HG03139 (cell line): ENCODE results near the gene TTC23.
"Not testable (repeated sequence)": the region's sequence is repeated elsewhere in the genome, so short reads cannot be mapped to it uniquely, and the experiment has no call there.

Source experiments
- ATAC-seq: cut with Tn5 transposase; IDR thresholded peaks from one replicate; pipeline ENCODE4 v1.9.1; 2021; ENCODE audit not compliant: unreplicated experiment

TTC23 gene

DNA sequence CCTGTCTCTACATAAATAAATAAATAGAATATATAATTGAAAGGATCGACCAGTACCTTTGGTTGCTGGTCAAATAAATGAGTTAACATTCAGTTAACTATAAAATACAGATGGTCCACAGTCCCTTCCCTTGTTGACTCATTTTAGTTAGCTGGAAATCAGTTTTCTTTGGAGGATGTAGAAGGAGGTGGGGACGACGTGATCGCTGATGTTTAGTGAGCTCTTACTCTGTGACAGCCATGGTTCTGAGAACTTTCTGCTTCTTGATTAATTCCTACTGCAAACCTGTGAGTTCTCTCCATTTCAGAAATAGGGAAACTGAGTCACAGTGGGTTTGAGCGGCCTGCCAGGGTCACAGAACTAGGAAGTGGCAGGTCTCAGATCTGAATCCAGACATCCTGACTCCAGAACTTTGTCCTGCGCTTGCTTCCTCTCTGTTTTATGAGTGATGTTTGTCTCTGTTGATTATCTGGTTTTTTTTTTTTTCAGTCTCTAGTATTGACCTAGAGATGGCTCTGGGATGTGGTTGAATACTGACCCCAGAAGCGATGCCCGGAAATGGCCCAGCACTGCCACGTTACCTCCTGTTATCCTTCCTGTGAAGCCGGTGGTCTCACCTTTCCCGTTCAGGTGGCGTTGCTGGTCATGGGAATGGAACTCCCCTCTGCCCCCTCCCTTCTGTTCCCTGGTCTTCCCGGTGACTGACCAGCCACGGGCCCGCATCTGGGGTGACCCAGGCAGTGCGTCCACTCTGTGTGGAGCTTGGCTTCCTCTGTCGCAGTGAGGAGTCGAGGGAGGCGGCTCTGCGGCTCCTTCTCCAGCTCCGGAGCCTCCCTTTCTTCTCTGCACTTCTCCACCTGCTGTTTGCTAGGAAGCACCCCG lies 126.3 kb downstream of the TTC23 start:
- no peak for ATAC-seq

- ATAC-seq, result no peak
These were observed 127.5 kb downstream of the TTC23 start for GRCh38 chr15:99121691-99122410.

DNA sequence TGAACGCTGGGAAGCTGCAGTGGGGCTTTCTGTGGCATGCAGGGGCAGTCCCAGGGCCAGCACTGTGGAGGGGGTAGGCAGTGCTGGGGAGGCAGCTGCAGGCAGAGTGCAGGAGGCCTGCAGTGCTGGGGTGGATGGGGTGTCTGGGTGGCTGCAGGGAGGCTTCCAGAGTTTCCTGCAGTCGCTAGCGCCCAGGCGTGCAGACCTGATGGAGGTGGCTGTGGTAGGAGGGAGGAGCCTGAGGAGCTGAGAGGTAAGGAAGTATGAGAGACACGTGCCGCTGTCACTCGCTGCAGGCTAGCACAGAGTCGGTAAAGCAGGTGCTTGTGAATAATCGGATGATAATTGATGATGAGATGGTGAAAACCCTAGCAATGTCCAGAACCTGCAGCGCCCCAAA lies 128.2 kb downstream of the TTC23 start:
- ATAC-seq, result no peak

- no peak for ATAC-seq
These were observed 129.2 kb downstream of the TTC23 start for GRCh38 chr15:99120050-99120777.

DNA sequence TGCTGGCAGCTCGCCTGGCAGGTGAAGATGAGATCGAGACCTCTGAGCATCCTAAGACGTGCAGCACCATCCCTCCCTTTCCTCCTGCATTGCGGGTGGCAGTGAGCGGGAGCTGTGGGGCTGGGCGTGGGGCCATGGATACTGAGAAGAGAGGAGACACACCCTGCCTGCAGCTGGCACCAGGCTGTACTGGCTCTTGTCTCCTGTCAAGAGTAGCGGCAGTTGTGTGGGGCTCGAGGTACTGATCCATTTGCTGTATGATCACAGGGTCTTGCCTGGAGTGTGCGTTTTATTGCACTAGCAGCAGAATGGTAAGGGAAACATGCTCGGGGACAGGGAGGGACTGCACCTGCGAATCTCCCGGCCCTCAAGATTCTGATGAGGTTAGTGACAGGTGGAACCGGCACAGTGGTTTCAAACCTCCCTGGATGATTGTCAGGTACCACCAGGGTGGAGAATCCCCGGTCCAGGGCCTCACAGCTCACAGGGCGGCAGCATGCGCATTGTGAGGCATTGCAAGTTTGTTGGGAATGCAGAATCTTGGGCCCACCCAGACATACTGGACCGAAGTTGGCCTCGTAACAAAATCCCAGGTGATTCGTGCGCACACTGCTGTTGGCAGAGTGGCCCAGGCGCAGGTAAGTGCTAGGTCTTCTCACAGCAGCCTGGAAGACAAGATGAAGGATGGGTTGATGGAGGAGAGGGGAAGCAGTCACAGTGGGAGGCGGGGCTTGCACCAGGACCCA lies 130.4 kb downstream of the TTC23 start:
- ATAC-seq, result no peak

- ATAC-seq, result no peak
These were observed 131.1 kb downstream of the TTC23 start for GRCh38 chr15:99118258-99118632.

DNA sequence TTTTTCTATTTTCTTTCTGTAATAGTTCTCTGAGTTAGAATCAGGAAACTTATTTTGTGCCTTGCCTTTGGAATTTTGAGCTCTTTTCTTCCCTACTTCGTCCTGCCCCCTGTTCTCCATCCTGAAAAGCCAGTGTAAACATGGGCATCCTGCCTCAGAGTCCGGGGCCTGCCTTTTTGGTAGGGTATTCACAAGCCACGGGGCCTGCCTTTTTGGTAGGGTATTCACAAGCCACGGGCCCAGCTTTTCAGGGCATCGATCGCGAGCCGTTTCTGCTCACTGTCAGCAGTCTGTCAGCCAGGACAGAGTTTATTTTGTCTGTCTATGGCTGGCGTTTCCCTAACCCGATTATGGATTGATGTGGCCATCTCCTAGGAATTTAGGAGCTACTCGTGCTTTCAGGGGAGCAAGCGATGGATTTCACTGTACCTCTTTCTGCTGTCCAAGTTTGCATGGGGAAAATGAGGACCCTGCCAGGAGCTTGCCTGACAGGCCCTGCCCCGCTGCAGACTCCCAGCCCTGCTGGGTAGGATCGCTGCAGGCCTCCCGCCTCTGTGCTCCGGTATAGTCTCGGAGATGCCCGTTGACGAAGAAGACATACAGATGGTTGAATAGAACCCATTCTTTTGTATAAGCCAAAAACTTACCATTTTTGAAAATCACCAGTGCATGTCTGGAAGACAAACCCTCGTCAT lies 131.7 kb downstream of the TTC23 start:
- ATAC-seq, result no peak

GRCh38 chr15:99117111-99117510 lies 132.3 kb downstream of the TTC23 start:
- no peak for ATAC-seq

DNA sequence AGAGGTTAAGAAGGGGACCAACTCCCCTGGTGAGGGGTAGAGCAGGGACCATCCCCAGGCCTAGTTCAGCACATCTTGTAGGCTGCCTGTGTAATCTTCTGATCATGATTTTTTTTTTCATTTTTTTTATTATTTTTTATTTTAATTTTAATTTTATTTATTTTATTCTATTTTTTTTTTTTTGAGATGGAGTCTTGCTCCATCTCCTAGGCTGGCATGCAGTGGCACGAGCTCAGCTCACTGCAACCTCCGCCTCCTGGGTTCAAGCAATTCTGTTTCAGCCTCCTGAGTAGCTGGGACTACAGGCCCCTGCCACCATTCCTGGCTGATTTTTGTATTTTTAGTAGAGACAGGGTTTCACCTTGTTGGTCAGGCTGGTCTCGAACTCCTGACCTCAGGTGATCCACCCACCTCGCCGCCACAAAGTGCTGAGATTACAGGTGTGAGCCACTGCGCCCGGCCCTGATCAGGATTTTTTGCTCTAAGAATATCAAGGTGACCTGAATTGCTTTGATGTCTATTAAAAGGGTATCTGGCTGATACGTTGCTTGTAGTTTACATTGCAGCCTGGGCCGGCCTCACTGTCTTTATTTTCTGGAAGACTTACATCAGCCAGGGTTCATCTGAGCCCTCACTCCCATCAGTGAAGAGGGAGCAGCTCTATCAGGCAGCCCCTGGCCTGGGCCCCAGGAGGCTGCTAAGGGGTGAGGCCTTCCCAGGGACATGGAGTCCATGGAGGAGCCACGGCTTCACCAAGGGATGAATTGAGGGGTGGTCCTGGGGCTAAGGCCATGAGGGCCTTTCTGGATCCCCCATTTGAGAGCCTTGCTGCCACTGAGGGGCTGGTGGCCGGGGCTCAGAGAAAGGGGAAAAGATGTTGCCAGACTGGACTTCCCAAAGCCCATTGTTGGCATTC lies 133.8 kb downstream of the TTC23 start:
- no peak for ATAC-seq

- no peak for ATAC-seq
These were observed 134.7 kb downstream of the TTC23 start for GRCh38 chr15:99114511-99115299.

- ATAC-seq, result no peak
These were observed 135.7 kb downstream of the TTC23 start for GRCh38 chr15:99113547-99114271.

DNA sequence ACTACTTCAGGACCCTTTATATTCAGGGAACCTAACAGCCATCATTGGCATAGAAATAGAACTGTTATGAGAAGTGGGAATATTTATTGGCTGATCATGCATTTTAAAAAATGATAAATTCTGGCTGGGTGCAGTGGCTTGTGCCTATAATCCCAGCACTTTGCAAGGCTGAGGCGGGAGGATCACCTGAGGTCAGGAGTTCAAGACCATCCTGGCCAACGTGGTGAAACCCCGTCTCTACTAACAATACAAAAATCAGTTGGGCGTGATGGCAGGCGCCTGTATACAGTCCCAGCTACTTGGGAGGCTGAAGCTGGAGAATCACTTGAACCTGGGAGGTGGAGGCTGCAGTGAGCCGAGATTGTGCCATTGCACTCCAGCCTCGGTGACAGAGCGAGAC lies 137.7 kb downstream of the TTC23 start:
- ATAC-seq, result not testable (repeated sequence)

GRCh38 chr15:99110581-99111320 lies 138.6 kb downstream of the TTC23 start:
- ATAC-seq, result no peak

- no peak for ATAC-seq
These were observed 139.3 kb downstream of the TTC23 start for GRCh38 chr15:99110093-99110492.

DNA sequence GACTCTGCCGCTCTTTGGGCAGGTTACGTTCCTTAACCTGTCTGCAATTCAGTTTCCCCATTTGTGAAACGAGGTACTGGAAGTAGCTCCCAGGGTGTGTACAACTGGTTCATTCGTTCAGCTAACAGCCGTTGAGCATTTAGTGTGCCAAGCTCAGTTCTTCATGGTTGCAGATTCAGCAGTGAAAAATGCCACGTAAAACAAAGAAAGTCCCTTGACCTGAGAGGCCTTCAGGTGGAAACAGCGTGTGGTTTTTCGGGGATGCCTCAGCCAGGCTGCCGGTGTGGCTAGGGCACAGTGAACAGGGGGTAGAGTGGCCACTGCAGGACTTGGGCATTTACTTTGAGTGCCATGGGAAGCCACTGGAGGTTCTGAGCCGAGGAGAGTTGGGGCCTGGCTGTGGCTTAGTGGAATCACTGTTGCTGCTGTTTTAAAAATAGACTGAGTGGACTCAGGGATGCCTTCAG lies 139.8 kb downstream of the TTC23 start:
- ATAC-seq, result no peak

DNA sequence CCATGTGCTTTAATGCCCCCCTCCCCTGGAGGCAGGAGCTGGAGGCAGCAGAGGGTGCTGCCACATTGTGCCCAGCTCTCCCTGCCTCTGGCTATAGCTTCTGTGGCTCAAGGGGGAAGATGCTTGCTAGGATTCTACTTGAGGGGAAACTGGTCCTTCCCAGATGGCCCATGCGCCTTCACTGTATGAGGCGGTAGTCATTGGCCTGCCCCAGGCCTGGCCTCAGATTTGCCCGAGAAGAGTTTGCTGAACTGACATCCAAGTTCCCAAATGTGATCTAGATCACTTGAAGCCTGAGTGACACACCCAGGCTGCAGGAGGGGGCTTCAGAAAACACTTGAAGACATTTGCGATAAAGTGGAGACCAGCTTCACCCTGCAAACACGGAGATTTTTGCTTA lies 140.4 kb downstream of the TTC23 start:
- no peak for ATAC-seq
